Measurements from ENCODE around the gene ZFYVE9.

ZFYVE9 gene

GRCh38 chr1:52216907-52217458 lies 75.1 kb downstream of the ZFYVE9 start:
- no peaks in the 10 kb centered on the region for H3K36me3 ChIP-seq
- H3K9me3 ChIP-seq: no peaks in the 10 kb centered on the region
- no peak for DNase-seq
- H3K27me3 ChIP-seq: no peaks in the 10 kb centered on the region
- no peak for TF ChIP-seq CTCF (IDR thresholded peaks at IDR 0.05; ENCODE audit: low read depth, low read length)
- H3K4me1 ChIP-seq: no peaks in the 10 kb centered on the region
- H3K4me3 ChIP-seq (ENCODE audit: low read depth, low read length): no peak overlapping the region

- no peaks in the 10 kb centered on the region for H3K4me1 ChIP-seq
- H3K9me3 ChIP-seq: no peaks in the 10 kb centered on the region
- no peak overlapping the region for H3K4me3 ChIP-seq (ENCODE audit: low read depth, low read length)
- no peak for TF ChIP-seq CTCF (IDR thresholded peaks at IDR 0.05; ENCODE audit: low read depth, low read length)
- H3K27me3 ChIP-seq: no peaks in the 10 kb centered on the region
- no peak for DNase-seq
- H3K36me3 ChIP-seq: no peaks in the 10 kb centered on the region
Observed at GRCh38 chr1:52225174-52225573, 83.3 kb downstream of the ZFYVE9 start.

GRCh38 chr1:52229494-52229893 lies 87.6 kb downstream of the ZFYVE9 start:
- no peaks in the 10 kb centered on the region for H3K27me3 ChIP-seq
- H3K4me1 ChIP-seq: no peaks in the 10 kb centered on the region
- no peak overlapping the region for H3K4me3 ChIP-seq (ENCODE audit: low read depth, low read length)
- no peak for DNase-seq
- no peaks in the 10 kb centered on the region for H3K36me3 ChIP-seq
- TF ChIP-seq CTCF (IDR thresholded peaks at IDR 0.05; ENCODE audit: low read depth, low read length): no peak
- H3K9me3 ChIP-seq: no peaks in the 10 kb centered on the region

GRCh38 chr1:52233463-52233862 lies 91.6 kb downstream of the ZFYVE9 start:
- no peaks in the 10 kb centered on the region for H3K36me3 ChIP-seq
- no peak for DNase-seq
- no peaks in the 10 kb centered on the region for H3K9me3 ChIP-seq

GRCh38 chr1:52234014-52234413 lies 92.1 kb downstream of the ZFYVE9 start:
- no peak for TF ChIP-seq CTCF (IDR thresholded peaks at IDR 0.05; ENCODE audit: low read depth, low read length)
- no peaks in the 10 kb centered on the region for H3K4me1 ChIP-seq

More at GRCh38 chr1:52233463-52233862, 91.6 kb downstream of the ZFYVE9 start:
- no peak for TF ChIP-seq CTCF (IDR thresholded peaks at IDR 0.05; ENCODE audit: low read depth, low read length)
- Histone ChIP-seq H3K4me1 (no peaks in the 10 kb centered on the region), H3K4me3 (ENCODE audit: low read depth, low read length) (no peak overlapping the region), H3K27me3 (no peaks in the 10 kb centered on the region)

GRCh38 chr1:52234708-52235107 lies 92.8 kb downstream of the ZFYVE9 start:
- Histone ChIP-seq H3K36me3 (no peaks in the 10 kb centered on the region), H3K4me3 (ENCODE audit: low read depth, low read length) (no peak overlapping the region), H3K27me3 (no peaks in the 10 kb centered on the region), H3K9me3 (no peaks in the 10 kb centered on the region), H3K4me1 (no peaks in the 10 kb centered on the region)
- no peak for DNase-seq
- TF ChIP-seq CTCF (IDR thresholded peaks at IDR 0.05; ENCODE audit: low read depth, low read length): no peak

More at GRCh38 chr1:52234014-52234413, 92.1 kb downstream of the ZFYVE9 start:
- no peaks in the 10 kb centered on the region for H3K27me3 ChIP-seq
- no peaks in the 10 kb centered on the region for H3K9me3 ChIP-seq
- H3K36me3 ChIP-seq: no peaks in the 10 kb centered on the region
- no peak for DNase-seq
- H3K4me3 ChIP-seq (ENCODE audit: low read depth, low read length): no peak overlapping the region
